HG02981 (cell line): ENCODE data around the gene PGS1.

Experiments
- ATAC-seq: cut with Tn5 transposase; IDR thresholded peaks from one replicate; pipeline ENCODE4 v1.9.1; 2021; ENCODE audit warnings: mild to moderate bottlenecking, moderate library complexity; ENCODE audit not compliant: unreplicated experiment

Gene PGS1

DNA sequence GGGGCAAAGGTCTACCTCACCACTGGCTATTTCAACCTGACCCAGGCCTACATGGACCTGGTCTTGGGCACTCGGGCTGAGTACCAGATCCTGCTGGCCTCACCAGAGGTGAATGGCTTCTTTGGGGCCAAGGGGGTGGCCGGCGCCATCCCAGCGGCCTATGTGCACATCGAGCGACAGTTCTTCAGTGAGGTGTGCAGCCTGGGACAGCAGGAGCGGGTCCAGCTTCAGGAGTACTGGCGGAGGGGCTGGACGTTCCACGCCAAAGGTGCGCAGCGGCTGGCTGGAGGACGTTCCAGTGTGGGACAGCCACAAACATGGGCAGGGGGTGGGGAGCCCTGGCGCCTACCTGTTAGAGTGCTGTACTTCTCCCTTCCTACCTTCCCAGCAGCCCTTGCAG is 25.4 kb downstream of the PGS1 start:
- ATAC-seq = no peak

- no peak for ATAC-seq
Observed at GRCh38 chr17:78406396-78406795, 27.9 kb downstream of the PGS1 start.

DNA sequence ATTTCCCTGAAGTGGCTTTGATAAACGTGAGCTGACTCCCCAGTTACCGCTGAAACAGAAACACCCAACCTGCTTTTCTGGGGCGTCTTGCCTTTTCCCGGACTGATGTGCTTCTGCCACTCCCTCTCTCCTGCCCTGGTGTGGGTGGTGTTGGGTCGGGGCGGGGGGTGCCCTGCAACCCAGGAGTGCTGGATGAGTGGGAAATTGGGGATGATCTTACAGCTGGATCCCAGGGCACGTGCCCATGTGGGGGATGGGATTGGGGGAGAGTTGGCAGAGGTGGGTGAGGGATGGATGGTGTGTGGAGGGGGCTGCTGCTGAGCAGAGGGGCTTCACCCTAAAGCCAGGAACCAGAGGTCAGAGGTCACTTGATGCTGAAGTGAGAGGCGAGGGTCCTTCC is 28.5 kb downstream of the PGS1 start:
- ATAC-seq = no peak

GRCh38 chr17:78407387-78408000 is 29.0 kb downstream of the PGS1 start:
- ATAC-seq = no peak

- ATAC-seq = no peak
Observed at GRCh38 chr17:78408476-78409050, 30.1 kb downstream of the PGS1 start.

- no peak for ATAC-seq
Observed at GRCh38 chr17:78409191-78409928, 30.9 kb downstream of the PGS1 start.

DNA sequence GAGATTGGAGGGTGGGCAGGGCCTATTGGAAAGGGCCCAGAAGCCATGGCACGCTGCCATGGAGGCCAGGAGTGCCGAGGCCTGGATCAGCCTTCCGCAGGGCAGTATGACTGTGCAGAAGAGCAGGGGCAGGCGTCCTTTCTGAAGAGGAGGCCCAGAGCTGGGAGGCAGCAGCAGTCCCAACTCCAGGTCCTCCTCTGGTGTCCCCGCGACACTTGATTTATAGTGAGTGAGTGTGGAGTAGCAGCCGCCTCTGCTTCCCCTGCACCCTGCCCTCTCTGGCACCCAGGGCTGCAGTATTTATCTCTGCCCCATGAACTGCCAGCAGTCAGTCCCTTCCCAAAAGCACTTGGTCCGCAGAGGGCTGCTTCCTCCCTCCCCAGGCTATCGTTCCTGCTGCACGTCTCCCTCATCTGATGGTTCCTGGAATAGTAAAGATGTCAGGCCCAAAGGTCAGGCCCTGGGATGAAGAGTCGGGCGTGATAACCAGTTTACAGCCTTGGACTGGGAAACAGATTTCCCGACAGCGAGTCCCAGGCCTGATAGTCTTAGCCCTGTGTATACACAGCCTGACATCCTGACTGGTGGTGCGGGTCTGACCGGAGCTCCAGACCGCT is 32.9 kb downstream of the PGS1 start:
- ATAC-seq = no peak

GRCh38 chr17:78412403-78412802 is 34.0 kb downstream of the PGS1 start:
- no peak for ATAC-seq

GRCh38 chr17:78414178-78415162 is 36.0 kb downstream of the PGS1 start:
- ATAC-seq = no peak

GRCh38 chr17:78415821-78416711 is 37.6 kb downstream of the PGS1 start:
- no peak for ATAC-seq

GRCh38 chr17:78416791-78417530 is 38.5 kb downstream of the PGS1 start:
- no peak for ATAC-seq

DNA sequence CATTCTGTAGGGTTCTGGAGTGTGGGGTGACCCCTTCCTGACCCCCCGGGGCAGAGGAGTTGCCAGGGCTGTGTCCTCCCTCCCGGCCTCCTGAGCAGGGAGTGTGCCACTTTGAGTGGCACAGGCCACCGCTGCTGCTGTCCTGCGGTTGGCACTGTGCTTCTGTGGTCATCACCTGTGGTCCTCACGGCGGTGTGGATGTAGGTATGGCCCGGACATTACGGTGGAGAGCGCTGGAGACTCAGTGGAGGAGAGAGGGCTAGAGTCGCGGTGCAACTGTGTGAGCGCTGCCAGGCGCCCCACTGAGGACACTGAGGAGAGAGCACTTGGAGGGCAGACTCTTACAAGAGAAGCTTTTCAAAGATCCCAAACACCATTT is 39.1 kb downstream of the PGS1 start:
- no peak for ATAC-seq

- no peak for ATAC-seq
Observed at GRCh38 chr17:78418326-78419026, 40.0 kb downstream of the PGS1 start.

- no peak for ATAC-seq
Observed at GRCh38 chr17:78419970-78420815, 41.7 kb downstream of the PGS1 start.

- no peak for ATAC-seq
Observed at GRCh38 chr17:78421084-78421533, 42.7 kb downstream of the PGS1 start.

DNA sequence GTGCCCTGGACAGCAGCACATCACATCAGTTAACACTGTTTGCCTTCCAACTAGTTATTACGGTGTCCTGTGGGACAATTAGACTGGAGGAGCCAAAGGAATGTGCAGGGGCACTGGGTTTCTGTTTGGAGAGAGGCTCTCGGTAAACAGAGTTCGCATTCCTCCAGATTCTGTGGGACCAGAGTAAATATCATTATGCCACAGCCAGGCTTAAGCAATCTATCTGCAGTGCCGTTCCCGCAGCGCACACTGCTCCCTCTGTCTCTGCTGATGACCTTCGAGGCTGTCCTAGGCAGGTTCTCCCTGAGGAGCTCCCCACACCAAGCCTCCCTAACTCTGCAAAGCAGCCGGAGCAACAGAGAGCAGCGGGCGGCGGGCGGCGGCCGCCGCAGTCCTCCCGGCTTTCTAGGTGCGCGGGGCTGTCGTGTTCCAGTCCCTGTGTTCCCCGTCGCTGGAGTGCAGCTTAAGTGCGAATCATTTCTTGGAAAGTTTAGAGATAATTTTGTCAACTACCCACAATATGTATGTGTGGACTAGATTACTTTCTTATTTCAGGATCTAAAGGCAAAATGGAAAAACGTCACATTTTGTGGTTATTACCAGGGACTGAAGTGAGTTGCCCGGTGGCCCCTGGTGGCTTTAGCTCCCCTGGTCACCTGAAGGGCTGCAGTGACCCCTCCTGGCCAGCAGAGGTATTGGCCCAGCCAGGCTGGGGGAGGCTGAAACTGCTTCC is 43.3 kb downstream of the PGS1 start:
- no peak for ATAC-seq

DNA sequence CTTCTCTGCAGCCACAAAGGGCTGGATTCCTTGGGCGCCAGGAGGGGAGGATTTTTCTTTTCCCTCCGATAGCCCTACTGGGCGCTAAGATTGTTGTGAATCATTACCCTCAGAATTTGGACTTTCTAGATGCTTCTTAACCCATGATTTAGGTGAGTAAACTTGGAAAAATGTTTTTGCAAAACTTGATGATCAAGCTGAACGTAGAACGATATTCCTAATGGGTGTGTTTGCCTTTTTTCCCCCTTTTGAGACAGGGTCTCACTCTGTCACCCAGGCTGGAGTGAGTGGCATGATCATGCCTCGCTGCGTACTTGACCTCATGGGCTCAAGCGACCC is 43.8 kb downstream of the PGS1 start:
- no peak for ATAC-seq
